ENCODE data around the gene HIGD1B.

Gene HIGD1B

GRCh38 chr17:44854192-44854591 is 6.5 kb downstream of the HIGD1B start:
- ChIA-PET CTCF (interaction anchor here (1.1 to 1.7 kb wide), 3 partner anchors 11 to 282 kb away, joined by 3 to 10 read pairs (median 4); partner anchors contain the start of gene ACBD4), POLR2A (no interaction called here)
- H3K36me3 ChIP-seq (ENCODE audit: control insufficient read depth in 2 of 2, insufficient read depth in 1 of 2, low read length in 2 of 2), result peaks cover 69 to 95% of the 10 kb centered on the region in 2 experiments
- H3K9me3 ChIP-seq (ENCODE audit: control insufficient read depth, insufficient read depth, low read depth, low read length), result no peaks in the 10 kb centered on the region
- TF ChIP-seq ZNF114 (tag by site-specific recombination; IDR thresholded peaks at IDR 0.05) (no peak), ZNF701 (tag by site-specific recombination; IDR thresholded peaks at IDR 0.05) (no peak), ZNF658 (tag by site-specific recombination; IDR thresholded peaks at IDR 0.05) (no peak), ZNF529 (tag by site-specific recombination; IDR thresholded peaks at IDR 0.05; ENCODE audit: insufficient replicate concordance) (no peak), ZNF514 (tag by site-specific recombination; IDR thresholded peaks at IDR 0.05) (no peak)
- TF ChIP-seq, protein P1, sequence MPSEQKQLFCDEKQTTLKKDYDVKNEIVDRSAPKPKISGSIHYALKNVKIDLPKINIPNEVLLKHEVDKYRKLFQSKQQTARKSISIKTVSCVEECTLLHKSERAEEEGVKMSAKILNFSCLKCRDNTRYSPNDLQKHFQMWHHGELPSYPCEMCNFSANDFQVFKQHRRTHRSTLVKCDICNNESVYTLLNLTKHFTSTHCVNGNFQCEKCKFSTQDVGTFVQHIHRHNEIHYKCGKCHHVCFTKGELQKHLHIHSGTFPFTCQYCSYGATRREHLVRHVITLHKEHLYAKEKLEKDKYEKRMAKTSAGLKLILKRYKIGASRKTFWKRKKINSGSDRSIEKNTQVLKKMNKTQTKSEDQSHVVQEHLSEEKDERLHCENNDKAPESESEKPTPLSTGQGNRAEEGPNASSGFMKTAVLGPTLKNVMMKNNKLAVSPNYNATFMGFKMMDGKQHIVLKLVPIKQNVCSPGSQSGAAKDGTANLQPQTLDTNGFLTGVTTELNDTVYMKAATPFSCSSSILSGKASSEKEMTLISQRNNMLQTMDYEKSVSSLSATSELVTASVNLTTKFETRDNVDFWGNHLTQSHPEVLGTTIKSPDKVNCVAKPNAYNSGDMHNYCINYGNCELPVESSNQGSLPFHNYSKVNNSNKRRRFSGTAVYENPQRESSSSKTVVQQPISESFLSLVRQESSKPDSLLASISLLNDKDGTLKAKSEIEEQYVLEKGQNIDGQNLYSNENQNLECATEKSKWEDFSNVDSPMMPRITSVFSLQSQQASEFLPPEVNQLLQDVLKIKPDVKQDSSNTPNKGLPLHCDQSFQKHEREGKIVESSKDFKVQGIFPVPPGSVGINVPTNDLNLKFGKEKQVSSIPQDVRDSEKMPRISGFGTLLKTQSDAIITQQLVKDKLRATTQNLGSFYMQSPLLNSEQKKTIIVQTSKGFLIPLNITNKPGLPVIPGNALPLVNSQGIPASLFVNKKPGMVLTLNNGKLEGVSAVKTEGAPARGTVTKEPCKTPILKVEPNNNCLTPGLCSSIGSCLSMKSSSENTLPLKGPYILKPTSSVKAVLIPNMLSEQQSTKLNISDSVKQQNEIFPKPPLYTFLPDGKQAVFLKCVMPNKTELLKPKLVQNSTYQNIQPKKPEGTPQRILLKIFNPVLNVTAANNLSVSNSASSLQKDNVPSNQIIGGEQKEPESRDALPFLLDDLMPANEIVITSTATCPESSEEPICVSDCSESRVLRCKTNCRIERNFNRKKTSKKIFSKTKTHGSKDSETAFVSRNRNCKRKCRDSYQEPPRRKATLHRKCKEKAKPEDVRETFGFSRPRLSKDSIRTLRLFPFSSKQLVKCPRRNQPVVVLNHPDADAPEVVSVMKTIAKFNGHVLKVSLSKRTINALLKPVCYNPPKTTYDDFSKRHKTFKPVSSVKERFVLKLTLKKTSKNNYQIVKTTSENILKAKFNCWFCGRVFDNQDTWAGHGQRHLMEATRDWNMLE (tag by site-specific recombination; conservative IDR thresholded peaks at IDR 0.05; ENCODE audit: low read depth), result no peak
- TF ChIP-seq, protein P2, sequence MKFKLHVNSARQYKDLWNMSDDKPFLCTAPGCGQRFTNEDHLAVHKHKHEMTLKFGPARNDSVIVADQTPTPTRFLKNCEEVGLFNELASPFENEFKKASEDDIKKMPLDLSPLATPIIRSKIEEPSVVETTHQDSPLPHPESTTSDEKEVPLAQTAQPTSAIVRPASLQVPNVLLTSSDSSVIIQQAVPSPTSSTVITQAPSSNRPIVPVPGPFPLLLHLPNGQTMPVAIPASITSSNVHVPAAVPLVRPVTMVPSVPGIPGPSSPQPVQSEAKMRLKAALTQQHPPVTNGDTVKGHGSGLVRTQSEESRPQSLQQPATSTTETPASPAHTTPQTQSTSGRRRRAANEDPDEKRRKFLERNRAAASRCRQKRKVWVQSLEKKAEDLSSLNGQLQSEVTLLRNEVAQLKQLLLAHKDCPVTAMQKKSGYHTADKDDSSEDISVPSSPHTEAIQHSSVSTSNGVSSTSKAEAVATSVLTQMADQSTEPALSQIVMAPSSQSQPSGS (tag by site-specific recombination; IDR thresholded peaks at IDR 0.05; ENCODE audit: low read depth), result no peak
- H3K27ac ChIP-seq (ENCODE audit: extremely low read depth, low read depth, low read length), result no peak overlapping the region
- H3K4me3 ChIP-seq (ENCODE audit: low read depth, low read length), result no peak overlapping the region
- H3K4me1 ChIP-seq (ENCODE audit: control insufficient read depth, insufficient read depth, low read length), result no peaks in the 10 kb centered on the region

GRCh38 chr17:44859701-44860100 is 12.0 kb downstream of the HIGD1B start:
- Histone ChIP-seq H3K4me1 (ENCODE audit: control insufficient read depth, insufficient read depth, low read length) (no peaks in the 10 kb centered on the region), H3K9me3 (ENCODE audit: control insufficient read depth, insufficient read depth, low read depth, low read length) (no peaks in the 10 kb centered on the region), H3K36me3 (ENCODE audit: control insufficient read depth in 2 of 2, insufficient read depth in 1 of 2, low read length in 2 of 2) (peaks cover 84 to 97% of the 10 kb centered on the region in 2 experiments), H3K4me3 (ENCODE audit: low read depth, low read length) (no peak overlapping the region), H3K27ac (ENCODE audit: extremely low read depth, low read depth, low read length) (no peak overlapping the region)
- ChIA-PET CTCF (interaction anchor here (0.7 to 15.4 kb wide), 5 partner anchors 9 to 326 kb away, joined by 3 to 461 read pairs (median 5); no protein-coding TSS in a partner anchor), POLR2A (no interaction called here)
- TF ChIP-seq ZNF555 (tag by site-specific recombination; conservative IDR thresholded peaks at IDR 0.05) (no peak), ZSCAN18 (tag by site-specific recombination; IDR thresholded peaks at IDR 0.05) (no peak), ZNF792 (tag by site-specific recombination; IDR thresholded peaks at IDR 0.05) (no peak), GLI2 (tag by site-specific recombination; IDR thresholded peaks at IDR 0.05; ENCODE audit: borderline replicate concordance, low read depth) (no peak), ZNF350 (tag by site-specific recombination; IDR thresholded peaks at IDR 0.05) (no peak), ZNF830 (tag by site-specific recombination; IDR thresholded peaks at IDR 0.05; ENCODE audit: low read depth) (no peak), ZNF23 (tag by site-specific recombination; IDR thresholded peaks at IDR 0.05; ENCODE audit: borderline replicate concordance) (no peak), ZFP41 (tag by site-specific recombination; IDR thresholded peaks at IDR 0.05; ENCODE audit: borderline replicate concordance) (no peak), SP3 (tag by site-specific recombination; IDR thresholded peaks at IDR 0.05) (no peak), HIC1 (tag by site-specific recombination; IDR thresholded peaks at IDR 0.05) (no peak)
- TF ChIP-seq, protein P3, sequence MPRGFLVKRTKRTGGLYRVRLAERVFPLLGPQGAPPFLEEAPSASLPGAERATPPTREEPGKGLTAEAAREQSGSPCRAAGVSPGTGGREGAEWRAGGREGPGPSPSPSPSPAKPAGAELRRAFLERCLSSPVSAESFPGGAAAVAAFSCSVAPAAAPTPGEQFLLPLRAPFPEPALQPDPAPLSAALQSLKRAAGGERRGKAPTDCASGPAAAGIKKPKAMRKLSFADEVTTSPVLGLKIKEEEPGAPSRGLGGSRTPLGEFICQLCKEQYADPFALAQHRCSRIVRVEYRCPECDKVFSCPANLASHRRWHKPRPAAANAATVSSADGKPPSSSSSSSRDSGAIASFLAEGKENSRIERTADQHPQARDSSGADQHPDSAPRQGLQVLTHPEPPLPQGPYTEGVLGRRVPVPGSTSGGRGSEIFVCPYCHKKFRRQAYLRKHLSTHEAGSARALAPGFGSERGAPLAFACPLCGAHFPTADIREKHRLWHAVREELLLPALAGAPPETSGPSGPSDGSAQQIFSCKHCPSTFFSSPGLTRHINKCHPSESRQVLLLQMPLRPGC (tag by site-specific recombination; IDR thresholded peaks at IDR 0.05), result no peak
- TF ChIP-seq, protein P4, sequence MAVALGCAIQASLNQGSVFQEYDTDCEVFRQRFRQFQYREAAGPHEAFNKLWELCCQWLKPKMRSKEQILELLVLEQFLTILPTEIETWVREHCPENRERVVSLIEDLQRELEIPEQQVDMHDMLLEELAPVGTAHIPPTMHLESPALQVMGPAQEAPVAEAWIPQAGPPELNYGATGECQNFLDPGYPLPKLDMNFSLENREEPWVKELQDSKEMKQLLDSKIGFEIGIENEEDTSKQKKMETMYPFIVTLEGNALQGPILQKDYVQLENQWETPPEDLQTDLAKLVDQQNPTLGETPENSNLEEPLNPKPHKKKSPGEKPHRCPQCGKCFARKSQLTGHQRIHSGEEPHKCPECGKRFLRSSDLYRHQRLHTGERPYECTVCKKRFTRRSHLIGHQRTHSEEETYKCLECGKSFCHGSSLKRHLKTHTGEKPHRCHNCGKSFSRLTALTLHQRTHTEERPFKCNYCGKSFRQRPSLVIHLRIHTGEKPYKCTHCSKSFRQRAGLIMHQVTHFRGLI (tag by site-specific recombination; IDR thresholded peaks at IDR 0.05), result no peak
- TF ChIP-seq, protein P5, sequence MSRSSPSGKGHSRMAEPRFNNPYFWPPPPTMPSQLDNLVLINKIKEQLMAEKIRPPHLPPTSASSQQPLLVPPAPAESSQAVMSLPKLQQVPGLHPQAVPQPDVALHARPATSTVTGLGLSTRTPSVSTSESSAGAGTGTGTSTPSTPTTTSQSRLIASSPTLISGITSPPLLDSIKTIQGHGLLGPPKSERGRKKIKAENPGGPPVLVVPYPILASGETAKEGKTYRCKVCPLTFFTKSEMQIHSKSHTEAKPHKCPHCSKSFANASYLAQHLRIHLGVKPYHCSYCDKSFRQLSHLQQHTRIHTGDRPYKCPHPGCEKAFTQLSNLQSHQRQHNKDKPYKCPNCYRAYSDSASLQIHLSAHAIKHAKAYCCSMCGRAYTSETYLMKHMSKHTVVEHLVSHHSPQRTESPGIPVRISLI (tag by site-specific recombination; IDR thresholded peaks at IDR 0.05), result no peak
